GM10266 (cell line): ENCODE data around the gene RASL11A.
"Not testable (repeated sequence)": the region's sequence is repeated elsewhere in the genome, so short reads cannot be mapped to it uniquely, and the experiment has no call there.

Experiments
- DNase-seq: peaks from one replicate; pipeline ENCODE4 v3.0.0; 2012; ENCODE audit errors: extremely low spot score
- TF ChIP-seq, protein P1 (sequence below): IDR thresholded peaks from 2 replicates; pipeline ENCODE4 v1.5.1; 2012; ENCODE audit warnings: mild to moderate bottlenecking, low read depth; ENCODE audit not compliant: control insufficient read depth, insufficient read depth; ENCODE audit errors: missing control alignments

RASL11A gene

DNA sequence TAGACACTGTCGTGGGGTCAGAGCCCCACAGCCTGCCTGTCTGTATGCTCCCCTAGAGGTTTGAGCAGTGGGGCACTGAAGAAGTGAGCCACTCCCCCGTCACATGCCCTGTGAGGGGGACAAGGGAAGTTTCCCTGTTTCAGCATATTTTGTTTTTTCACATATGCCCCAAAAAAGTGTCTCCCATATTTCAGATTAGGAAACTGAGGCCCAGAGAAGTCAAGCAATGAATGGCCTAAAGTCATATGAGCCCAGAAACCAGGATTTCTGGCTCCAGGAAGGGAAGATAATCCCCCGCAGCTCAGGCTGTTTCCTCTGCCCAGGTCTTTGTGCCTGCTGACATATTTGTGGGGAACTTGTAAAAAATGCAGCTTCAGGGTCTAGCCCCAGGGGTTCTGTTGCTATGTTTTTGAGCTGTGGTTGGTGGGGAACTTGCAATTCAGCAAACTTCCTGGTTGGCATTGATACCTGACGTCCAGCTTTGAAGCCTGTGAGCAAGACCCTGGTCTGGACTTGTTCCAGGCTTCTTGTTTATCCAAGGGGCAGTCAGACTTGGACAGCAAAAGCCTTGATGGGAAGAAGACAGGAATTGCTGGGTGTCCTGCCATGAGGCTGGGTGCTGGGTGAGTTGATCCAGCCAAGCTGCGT lies 9.5 kb downstream of the RASL11A start:
- TF ChIP-seq, protein P1, sequence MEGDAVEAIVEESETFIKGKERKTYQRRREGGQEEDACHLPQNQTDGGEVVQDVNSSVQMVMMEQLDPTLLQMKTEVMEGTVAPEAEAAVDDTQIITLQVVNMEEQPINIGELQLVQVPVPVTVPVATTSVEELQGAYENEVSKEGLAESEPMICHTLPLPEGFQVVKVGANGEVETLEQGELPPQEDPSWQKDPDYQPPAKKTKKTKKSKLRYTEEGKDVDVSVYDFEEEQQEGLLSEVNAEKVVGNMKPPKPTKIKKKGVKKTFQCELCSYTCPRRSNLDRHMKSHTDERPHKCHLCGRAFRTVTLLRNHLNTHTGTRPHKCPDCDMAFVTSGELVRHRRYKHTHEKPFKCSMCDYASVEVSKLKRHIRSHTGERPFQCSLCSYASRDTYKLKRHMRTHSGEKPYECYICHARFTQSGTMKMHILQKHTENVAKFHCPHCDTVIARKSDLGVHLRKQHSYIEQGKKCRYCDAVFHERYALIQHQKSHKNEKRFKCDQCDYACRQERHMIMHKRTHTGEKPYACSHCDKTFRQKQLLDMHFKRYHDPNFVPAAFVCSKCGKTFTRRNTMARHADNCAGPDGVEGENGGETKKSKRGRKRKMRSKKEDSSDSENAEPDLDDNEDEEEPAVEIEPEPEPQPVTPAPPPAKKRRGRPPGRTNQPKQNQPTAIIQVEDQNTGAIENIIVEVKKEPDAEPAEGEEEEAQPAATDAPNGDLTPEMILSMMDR = no peak
- DNase-seq = no peak

GRCh38 chr13:27280841-27281240 lies 10.2 kb downstream of the RASL11A start:
- TF ChIP-seq, protein P1 = no peak
- DNase-seq = no peak

- no peak for DNase-seq
- TF ChIP-seq, protein P1 = peak; percentile 6
Observed at GRCh38 chr13:27281420-27281819, 10.8 kb downstream of the RASL11A start.

GRCh38 chr13:27283906-27284493 lies 13.4 kb downstream of the RASL11A start:
- TF ChIP-seq, protein P1 = peak; percentile 54
- no peak for DNase-seq

DNA sequence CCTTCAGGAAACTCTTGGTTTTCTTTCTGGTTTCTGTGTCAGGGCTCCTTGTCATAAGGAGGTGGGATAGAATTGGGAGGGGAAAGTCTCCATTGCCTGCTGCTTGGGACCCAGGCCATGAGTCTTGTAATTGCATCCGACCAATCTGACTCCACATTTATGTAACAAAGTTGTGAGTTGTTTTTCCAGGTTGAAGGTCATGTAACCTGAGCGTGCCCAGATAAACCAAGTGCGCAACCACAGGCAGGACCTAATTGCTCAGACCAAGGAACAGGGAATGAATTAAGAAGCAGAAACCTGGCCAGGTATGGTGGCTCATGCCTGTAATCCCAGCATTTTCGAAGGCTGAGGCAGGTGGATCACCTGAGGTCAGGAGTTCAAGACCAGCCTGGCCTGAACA lies 17.8 kb downstream of the RASL11A start:
- TF ChIP-seq, protein P1 = no peak
- DNase-seq = no peak

DNA sequence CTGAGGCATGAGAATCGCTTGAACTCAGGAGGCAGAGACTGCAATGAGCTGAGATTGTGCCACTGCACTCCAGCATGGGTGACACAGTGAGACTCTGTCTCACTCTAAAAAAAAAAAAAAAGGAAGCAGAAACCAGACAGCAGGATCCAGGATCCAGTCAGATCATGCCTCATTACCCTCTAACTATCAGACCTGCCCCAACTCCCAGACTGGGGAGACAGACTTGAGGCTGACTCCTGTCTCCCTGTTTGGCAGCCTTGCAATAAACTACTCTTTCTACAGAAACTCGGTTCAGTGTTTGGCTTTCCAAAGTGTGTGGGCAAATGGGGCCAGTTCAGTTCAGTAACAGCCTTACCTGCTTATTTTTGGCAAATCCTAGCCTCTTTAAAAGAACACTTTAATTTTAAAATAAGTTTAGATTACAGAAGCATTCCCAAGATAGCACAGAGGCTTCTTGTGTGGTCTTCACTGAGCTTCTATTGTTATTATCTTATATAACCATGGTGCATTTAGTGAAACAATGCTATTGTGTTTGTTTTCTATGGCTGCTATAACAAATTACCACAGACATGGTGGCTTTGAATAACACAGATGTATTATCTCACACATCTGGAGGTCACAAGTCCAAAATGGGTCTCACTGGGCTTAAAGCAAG lies 18.5 kb downstream of the RASL11A start:
- DNase-seq = no peak
- TF ChIP-seq, protein P1 = no peak

GRCh38 chr13:27290715-27291114 lies 20.1 kb downstream of the RASL11A start:
- no peak for DNase-seq

GRCh38 chr13:27291967-27292366 lies 21.3 kb downstream of the RASL11A start:
- DNase-seq = not testable (repeated sequence)

More at GRCh38 chr13:27290715-27291114, 20.1 kb downstream of the RASL11A start:
- TF ChIP-seq, protein P1 = no peak
